GM19240 (cell line): ENCODE data around the gene S100Z.
"Not testable (repeated sequence)": the region's sequence is repeated elsewhere in the genome, so short reads cannot be mapped to it uniquely, and the experiment has no call there.

ENCODE experiments used
- DNase-seq: peaks from one replicate; pipeline ENCODE4 v3.0.0; 2011; ENCODE audit warnings: low spot score; ENCODE audit not compliant: insufficient read length

The S100Z gene

DNA sequence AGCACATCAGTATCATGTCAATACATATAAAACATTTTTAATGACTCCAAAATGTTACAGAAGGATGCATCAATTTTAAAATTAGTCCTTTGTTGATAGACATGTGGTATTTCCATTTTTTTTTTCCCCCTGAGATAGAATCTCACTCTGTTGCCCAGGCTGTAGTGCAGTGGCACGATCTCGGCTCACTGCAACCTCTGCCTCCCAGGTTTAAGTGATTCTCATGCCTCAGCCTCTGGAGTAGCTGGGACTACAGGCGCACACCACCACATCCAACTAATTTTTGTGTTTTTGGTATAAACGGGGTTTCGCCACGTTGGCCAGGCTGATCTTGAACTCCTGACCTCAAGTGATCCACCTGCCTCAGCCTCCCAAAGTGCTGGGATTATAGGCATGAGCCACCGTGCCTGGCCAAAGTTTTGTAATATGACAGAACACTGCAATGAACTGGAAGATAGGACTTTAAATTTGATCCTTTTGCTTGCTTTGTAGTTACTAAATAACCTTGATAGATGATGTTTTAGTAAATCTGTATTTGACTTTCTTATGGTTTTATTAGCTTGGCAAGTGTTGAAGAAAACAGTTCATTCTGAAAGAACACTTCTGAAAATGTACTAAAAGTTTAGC is 27.6 kb upstream of the S100Z start:
- not testable (repeated sequence) for DNase-seq

DNA sequence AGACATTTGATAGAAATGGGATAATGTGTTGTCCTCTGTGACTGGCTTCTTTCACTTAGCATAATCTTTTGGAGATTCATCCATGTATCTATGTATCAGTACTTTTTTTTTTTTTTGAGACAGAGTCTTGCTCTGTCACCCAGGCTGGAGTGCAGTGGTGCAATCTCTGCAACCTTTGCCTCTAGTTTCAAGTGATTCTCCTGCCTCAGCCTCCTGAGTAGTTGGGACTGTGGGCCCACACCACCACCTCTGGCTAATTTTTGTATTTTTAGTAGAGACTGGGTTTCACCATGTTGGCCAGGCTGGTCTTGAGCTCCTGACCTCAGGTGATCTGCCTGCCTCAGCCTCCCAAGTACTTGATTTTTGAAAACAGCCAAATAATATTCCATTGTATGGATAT is 23.4 kb upstream of the S100Z start:
- DNase-seq: not testable (repeated sequence)

DNA sequence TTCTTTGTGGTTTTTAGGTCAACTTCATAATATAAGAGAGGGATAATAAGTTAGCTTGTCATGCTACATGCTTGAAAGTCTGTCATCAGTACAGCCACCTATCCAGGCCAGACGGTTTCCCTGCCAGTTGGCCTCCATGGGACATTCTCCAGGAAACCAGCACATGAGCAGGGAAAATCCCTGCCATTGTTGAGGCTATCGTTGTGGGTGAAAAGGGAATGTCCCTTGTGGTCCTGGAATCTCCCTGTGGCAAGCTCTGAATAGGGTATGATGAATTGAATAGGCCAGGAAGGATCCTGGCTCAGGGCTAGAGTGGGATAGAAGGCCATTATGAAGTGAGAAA is 18.7 kb upstream of the S100Z start:
- DNase-seq: no peak

DNA sequence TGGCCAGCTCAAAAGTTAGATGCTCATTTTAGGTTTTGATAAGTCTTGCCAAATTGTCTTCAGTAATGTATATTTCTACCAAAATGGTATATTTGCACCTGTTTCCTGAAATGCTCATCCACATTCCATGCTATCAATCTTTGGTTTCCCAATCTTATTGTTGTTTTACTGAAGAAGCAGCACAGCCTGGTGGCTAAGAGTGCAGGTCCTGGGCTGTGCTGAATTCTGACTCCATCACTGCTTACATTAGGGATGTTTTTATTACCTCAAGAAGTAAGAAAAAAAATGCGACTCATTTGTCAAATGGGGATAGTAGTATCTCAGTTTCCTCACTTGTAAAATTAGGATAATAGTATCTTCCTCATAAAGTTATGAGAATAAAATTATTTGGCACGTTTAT is 13.6 kb upstream of the S100Z start:
- no peak for DNase-seq

DNA sequence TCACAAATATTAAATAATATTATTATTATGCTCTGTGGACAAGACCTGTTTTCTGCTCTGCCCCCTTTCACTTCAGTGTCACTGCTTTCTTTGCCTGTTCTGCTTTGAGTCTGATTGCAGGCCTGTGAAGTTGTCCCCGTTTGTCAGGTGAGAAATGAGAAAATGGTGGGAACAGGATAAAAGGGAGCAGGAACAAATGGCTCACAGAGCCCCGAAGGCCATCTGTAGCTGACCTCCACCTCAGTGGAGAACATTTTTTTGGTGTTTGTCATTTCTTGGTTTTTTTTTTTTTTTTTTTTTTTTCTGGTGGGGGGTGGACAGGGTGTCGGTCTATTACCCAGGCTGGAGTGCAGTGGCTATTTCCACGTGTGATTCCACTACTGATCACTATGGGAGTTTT is 13.2 kb upstream of the S100Z start:
- no peak for DNase-seq

DNA sequence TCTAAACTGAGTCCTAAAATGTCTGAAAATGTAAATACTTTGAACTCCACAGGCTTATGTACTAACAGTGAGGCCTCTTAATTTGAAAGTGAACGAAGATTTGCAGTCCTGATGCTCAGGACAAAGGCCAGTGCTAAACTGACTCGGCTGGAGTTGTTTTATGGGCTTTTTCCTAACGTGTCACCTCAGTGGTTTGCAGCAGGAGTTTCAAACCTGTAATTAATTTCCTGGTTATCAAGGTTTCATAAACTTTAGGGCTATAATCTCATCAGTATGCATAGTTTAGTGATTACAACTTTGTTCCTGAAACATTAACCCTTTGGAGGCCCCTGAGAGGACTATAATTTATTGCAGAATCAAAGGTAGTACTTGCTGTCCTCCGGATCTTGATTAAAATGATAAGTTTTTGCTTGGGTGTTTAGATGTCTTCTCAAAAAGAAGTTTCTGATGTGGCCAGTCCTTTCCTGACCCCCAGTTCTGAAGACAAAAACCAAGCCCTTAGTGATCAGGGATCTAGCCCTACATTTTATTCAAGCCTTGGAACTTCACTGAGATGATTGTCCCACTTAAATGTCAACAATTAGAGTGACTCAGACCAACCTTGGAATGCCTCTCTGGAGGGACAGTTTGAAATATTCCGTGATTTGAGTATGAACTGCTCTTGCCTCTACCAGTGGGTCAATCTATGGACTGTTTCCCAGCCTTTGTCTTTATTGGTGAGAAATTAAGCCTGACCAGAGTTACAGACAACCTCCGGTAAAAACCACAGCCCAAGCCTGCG is 11.1 kb upstream of the S100Z start:
- DNase-seq: no peak

DNA sequence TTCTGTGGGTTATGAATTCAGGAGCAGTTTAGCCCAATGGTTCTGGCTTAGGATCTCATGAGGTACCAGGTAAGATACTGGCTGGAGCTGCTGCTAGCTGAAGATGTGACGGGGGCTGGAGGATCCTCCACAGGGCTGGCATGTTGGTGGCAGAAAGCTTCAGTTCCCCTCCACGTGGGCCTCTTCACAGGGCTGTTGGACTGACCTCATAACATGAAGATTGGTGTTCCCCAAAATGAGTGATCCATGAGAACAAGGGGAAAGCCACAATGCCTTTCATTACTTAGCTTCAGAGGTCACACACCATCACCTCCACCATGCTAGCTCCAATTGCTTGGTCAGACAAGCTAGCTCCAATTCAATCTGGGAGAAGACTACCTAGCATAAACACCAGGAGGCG is 8.5 kb upstream of the S100Z start:
- DNase-seq: no peak

DNA sequence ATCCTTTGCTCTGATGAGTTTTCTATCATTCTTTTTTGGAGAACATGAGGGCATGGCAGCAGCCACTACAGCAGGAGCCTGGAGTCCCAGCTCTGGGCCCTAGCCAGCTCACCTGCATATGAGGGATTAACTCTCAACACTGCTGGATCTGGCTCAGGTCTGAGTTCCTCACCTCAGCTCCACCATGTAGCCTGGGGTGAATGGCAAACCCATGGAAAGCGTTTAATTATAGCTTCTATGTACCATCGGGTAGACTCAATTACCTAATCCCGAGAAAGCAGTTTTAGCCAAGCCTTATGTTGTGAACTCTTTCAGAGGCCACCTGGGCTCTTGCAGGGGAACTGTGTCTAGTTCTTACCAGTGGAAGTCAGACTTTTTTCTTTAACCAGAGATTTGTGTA is 3.9 kb upstream of the S100Z start:
- no peak for DNase-seq

DNA sequence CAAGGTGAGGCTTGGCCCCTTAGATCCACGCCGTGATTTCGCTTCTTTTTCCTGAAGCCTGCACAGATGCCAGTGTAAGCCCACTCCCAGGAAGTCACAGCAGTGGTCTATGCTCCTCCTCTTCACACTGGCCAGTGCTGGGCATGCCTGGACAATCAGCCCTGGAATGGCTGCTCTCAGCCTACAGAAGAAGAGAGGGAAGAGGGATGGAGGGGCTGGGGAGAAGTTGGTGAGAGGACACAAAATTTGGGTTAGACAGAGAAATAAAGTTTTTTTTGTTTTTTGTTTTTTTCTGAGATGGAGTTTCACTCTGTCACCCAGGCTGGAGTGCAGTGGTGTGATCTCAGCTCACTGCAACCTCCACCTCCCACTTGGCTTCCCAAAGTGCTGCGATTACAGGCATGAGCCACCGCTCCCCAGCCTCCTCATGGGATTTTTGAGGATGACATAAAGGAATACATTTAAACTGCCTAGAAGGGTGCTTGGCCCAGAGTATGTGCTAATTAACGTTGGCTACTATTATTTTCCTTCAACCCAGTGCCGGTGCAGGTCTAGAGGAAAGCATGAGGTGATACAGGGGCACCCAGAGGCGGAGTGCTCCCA is 830 bp downstream of the S100Z start:
- no peak for DNase-seq

DNA sequence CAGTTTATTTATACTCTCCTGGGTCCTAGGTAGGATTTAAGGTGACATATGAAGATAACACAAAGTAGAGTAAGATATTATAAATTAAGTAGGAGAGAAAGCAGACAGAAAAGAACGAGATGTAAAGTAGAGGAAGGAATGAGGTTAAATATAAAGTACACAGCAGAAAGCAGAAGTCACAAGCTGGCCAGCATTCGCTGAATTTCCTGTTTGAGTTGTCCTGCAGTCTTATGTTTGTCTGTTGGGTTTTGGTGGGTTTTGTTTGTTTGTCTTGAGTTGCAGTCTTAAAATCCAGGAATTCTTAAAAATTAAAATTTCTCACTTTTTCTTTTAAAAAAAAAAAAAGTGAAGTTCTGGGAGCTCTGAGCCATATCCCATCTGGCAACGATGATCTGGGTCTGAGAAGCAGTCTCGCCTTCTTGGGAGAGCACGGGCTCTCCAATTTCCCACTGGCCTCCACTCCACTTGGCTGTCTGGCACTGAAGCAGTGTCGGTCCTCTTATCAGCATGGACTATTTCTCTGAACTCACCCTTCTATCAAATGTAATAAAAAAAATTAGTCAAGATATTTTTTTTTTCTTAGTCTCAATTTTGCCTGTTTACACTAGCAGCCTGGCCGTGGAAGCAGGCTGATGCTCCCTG is 2.0 kb downstream of the S100Z start:
- no peak for DNase-seq

DNA sequence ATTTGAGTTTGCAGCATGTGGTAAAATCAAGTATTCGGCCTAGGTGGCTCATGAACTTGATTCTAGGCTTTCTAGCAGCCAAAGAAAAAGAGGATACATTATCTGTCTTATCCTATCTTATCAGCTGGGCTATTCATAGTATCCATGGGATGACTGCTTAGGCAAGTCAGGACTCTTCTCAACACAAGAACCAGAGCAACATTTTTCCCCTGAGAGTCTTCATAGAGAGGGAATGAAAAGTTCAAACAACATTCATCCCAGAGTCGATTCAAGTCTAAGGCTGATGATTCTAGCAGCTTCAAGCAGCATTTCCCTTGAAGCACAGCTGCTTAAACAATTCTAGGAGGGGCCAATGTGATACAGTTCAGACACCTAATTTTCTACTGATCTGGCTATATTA is 3.0 kb downstream of the S100Z start:
- DNase-seq: no peak

DNA sequence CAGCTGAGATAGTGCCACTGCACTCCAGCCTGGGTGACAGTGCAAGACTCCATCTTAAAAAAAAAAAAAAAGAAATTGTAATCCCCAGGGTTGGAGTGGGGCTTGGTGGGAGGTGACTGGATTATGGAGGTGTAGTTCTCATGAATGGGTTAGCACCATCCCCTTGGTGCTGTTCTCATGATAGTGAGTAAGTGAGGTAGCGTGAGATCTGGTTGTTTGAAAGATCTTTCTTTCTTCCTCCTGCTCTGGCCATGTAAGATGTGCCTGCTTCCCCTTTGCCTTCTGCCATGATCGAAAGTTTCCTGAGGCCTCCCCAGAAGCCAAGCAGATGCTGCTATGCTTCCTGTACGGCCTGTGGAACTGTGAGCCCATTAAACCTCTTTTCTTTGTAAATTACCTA is 3.9 kb downstream of the S100Z start:
- DNase-seq: not testable (repeated sequence)

DNA sequence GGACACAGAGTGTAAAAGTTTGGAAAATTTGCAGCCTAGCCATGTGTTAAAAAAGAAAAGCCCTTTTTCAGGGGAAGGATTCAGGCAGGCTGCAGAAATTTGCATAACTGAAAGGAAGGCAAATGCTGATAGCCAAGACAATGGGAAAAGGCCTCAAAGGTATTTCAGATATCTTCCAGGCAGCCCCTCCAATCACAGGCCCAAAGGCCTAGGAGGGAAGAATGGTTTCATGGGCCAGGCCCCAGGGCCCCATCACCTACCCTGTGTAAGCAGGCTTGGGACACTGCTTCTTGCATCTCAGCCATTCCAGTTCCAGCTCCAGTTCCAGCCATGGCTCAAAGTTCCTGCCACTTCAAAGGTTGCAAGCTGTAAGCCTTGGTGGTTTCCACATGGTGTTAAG is 4.8 kb downstream of the S100Z start:
- DNase-seq: no peak

DNA sequence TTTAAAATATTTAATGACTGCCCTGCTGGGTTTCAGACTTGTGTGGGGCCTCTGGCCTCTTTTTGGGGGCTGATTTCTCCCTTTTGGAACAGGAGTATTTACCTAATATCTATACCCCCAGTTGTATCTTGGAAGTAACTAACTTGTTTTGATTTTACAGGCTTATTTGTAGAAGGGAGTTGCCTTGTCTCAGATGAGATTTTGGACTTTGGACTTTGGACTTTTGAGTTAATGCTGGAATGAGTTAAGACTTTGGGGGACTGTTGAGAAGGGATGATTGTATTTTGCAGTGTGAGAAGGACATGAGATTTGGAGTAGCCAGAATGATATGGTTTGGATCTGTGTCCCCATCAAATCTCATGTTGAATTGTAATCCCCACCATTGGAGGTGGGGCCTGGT is 5.7 kb downstream of the S100Z start:
- not testable (repeated sequence) for DNase-seq

DNA sequence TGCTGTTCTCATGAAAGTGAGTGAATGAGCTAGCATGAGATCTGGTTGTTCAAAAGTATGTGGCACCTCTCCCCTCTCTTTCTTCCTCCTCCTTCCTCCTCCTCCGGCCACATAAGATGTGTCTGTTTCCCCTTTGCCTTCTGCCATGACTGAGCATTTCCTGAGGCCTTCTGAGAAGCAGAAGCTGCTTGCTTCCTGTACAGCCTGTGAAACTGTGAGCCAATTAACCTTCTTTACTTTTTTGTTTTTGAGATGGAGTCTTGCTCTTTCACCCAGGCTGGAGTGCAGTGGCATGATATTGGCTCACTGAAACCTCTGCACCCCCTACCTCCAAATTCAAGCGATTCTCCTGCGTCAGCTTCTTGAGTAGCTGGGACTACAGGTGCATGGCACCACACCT is 6.1 kb downstream of the S100Z start:
- no peak for DNase-seq

DNA sequence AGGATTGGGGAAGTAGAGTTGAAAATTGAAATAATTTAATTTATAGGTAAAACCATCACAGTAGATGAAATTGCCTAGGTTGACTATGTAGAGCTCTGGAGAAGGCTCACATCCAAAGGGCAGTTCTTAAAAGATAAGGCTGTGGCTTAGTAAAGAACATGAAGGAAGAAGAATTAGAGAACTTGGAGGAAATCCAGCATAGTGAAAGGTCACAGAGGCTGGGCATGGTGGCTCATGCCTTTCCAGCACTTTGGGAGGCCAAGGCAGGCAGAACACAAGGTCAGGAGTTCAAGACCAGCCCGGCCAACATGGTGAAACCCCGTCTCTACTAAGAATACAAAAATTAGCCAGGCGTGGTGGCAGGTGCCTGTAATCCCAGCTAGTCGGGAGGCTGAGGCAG is 7.0 kb downstream of the S100Z start:
- DNase-seq: not testable (repeated sequence)

DNA sequence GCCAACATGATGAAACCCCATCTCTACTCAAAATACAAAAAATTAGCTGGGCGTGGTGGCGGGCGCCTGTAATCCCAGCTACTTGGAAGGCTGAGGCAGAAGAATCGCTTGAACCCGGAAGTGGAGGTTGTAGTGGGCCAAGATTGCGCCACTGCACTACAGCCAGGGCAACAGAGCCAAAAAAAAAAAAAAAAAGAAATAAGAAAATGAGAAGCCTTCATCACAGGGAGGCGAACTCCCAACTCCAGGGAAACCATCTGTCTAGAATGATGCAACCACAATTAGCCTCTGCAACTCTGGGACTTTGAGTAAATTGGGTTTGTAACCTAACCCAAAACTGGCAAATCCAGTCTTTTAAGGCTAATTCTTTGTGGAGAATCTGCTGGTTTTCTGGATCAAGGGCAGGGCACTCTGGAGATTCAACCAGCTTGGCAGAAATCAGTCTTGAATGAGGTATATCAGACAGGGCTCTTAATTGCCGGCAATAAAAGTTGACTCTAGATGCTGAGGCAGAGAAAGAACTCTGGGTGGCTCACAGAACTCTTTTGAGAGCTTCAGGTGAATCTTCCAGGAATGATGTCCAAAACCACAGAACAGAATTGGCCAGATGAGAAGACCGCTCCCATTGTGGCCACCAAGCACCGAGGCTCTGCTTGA is 9.9 kb downstream of the S100Z start:
- DNase-seq: no peak

DNA sequence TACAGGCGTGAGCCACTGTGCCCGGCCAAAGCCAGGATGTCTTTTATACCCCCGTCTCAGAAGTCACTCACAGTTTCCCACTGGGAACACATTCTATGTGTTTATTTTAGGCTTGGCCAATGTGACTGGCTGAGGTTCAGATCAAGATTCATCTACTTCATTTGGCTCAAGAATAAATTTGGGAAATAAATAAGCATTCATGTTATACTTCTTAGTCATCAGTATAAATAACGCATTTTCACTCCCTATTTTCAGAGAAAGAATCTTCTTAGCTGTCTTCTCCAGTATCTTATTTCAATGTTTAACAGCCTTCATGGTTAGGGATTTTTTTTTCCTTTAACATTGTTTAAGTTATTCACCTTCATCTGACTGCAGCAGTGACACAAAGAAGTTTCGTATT is 11.8 kb downstream of the S100Z start:
- no peak for DNase-seq

DNA sequence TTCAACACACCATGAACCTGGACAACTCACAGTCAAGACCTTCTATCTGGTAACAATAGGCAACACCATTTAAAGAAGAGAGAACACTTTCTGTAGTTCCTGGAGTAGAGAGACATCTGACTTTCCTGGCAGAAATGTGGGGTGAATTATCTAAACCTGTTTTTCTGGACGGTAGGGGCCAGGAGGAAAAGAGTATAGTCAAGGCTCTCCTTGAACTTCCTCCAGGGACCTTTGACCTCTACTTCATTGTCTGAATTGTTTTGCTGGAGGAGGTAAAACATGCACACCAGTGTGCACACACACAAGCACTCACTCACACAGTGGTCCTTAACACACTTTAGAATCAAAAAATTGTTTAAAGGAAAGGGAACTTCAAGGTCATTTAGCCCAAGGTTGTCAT is 13.2 kb downstream of the S100Z start:
- no peak for DNase-seq

DNA sequence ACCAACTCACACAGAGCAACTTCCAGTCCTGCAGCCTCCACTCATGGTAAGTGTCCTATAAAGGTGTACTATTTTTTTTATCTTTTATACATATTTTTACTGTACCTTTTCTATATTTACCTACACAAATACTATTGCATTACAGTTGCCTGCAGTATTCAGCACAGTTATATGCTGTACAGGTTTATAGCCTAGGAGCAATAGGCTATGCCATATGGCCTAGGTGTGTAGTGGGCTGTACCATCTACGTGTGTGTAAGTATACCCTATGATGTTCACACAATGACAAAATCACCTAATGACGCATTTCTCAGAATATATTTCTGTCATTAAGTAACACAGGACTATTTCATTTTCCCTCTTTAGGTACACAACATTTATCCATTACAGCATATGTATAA is 16.7 kb downstream of the S100Z start:
- no peak for DNase-seq

DNA sequence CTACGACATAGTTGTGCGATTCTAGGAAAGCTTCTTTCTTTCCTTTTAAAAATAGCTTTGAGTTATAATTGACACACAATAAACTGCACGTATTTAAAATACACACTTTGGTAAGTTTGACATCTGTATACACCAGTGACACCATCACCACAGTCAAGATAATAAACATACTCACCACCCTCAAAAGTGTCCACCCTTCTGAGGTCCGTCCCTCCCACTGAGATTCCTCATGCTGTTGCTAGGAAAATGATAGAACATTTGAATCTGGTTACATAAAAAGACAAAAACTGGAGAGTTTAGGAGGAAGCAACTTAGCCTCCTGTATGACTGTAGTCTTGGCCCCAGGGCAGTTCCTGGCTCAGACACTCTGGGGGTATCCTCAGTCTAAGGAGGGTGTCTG is 17.2 kb downstream of the S100Z start:
- no peak for DNase-seq
